PC-3 (cell line): ENCODE measurements around the gene DUSP8. TPM values are rescaled to one million over a fixed set of nuclear protein-coding genes. Genes with fewer than 3 reads are reported as not detected.

ENCODE experiments used
- ATAC-seq: fragments of 200-7000 bp; cut with Tn5 transposase; 2 replicates; pipeline ENCODE4 v1.9.1; 2020; ENCODE audit warnings: mild to moderate bottlenecking, moderate library complexity
- BruUV-seq: library from RNA; stranded (reverse); fragments of 400-500 nt; replicated peaks from 2 replicates; lab custom pipeline; 2021; lab: Mats Ljungman, UMichigan
- CTCF ChIA-PET: fragments of 300-600 bp; sonication (Branson Sonifier 250); formaldehyde crosslinking; loops from one replicate; lab custom pipeline; 2022; ENCODE audit warnings: antibody characterized with exemption; lab: Charles Lee
- POLR2A ChIA-PET: fragments of 300-600 bp; sonication (Branson Sonifier 250); formaldehyde crosslinking; loops from one replicate; lab custom pipeline; 2022; ENCODE audit warnings: antibody characterized with exemption; ENCODE audit not compliant: unreplicated experiment; lab: Charles Lee
- DNase-seq: peaks from one replicate; pipeline ENCODE4 v3.0.0-alpha.2; 2015
- H2AFZ ChIP-seq: fragments of 300-600 bp; sonication (generic); 2 replicates; pipeline ENCODE4 v1.6.0; 2016; ENCODE audit warnings: antibody characterized with exemption, low read length
- H3F3A ChIP-seq: fragments of 300-600 bp; sonication (generic); one replicate; pipeline ENCODE4 v1.6.0; 2017; ENCODE audit warnings: antibody characterized with exemption, low read length, control low read depth, mild to moderate bottlenecking; ENCODE audit not compliant: unreplicated experiment
- H3K27ac ChIP-seq: fragments of 300-600 bp; sonication (generic); 2 replicates; pipeline ENCODE4 v1.5.1; 2016; ENCODE audit warnings: mild to moderate bottlenecking, low read length
- H3K27me3 ChIP-seq: fragments of 300-600 bp; sonication (generic); 2 replicates; pipeline ENCODE4 v1.6.1; 2016; ENCODE audit warnings: low read length, mixed read lengths
- H3K36me3 ChIP-seq: fragments of 300-600 bp; sonication (generic); 2 replicates; pipeline ENCODE4 v1.6.1; 2016; ENCODE audit warnings: low read depth, mixed run types, low read length, mixed read lengths
- H3K4me1 ChIP-seq: fragments of 300-600 bp; sonication (generic); 2 replicates; pipeline ENCODE4 v1.5.1; 2016; ENCODE audit warnings: low read length; ENCODE audit not compliant: insufficient read depth
- H3K4me2 ChIP-seq: fragments of 300-600 bp; sonication (generic); 2 replicates; pipeline ENCODE4 v1.6.0; 2016; ENCODE audit warnings: low read length
- H3K4me3 ChIP-seq: fragments of 300-600 bp; sonication (generic); 2 replicates; pipeline ENCODE4 v1.5.1; 2016; ENCODE audit warnings: mild to moderate bottlenecking, low read length, mixed read lengths
- H3K79me2 ChIP-seq: fragments of 300-600 bp; sonication (generic); 2 replicates; pipeline ENCODE4 v1.6.1; 2017; ENCODE audit warnings: low read length, mixed read lengths
- H3K9ac ChIP-seq: fragments of 300-600 bp; sonication (generic); 2 replicates; pipeline ENCODE4 v1.6.0; 2016; ENCODE audit warnings: mild to moderate bottlenecking, low read length
- H3K9me2 ChIP-seq: fragments of 300-600 bp; sonication (generic); replicated peaks from 2 replicates; pipeline ENCODE4 v1.6.1; 2016; ENCODE audit warnings: mixed run types, low read length, mixed read lengths
- H3K9me3 ChIP-seq: fragments of 300-600 bp; sonication (generic); 2 replicates; pipeline ENCODE4 v1.6.1; 2016; ENCODE audit warnings: low read length, mixed read lengths
- H4K20me1 ChIP-seq: fragments of 300-600 bp; sonication (generic); 2 replicates; pipeline ENCODE4 v1.6.1; 2016; ENCODE audit warnings: low read length, mixed read lengths
- CTCF ChIP-seq: fragments of 300-600 bp; sonication (generic); conservative IDR thresholded peaks from 2 replicates; pipeline ENCODE4 v1.5.1; 2017; ENCODE audit warnings: antibody characterized with exemption, low read depth, mild to moderate bottlenecking, low read length
- EZH2 ChIP-seq: fragments of 300-600 bp; sonication (generic); IDR thresholded peaks from one replicate; pipeline ENCODE4 v1.6.1; 2017; ENCODE audit warnings: antibody characterized with exemption, mild to moderate bottlenecking, low read length; ENCODE audit not compliant: unreplicated experiment
- EZH2phosphoT487 ChIP-seq: fragments of 300-600 bp; sonication (generic); IDR thresholded peaks from 2 replicates; pipeline ENCODE4 v1.6.1; 2018; ENCODE audit warnings: mild to moderate bottlenecking, antibody characterized with exemption, low read length, borderline replicate concordance
- intact Hi-C: fragments of 100-400 bp; cut with micrococcal nuclease; formaldehyde crosslinking; loops from 2 replicates; pipeline ENCODE4 v1.9.0; 2023
- total RNA-seq: library from RNA; depleted of rRNA; stranded (reverse); fragments of >200 nt; gene quantifications from 2 replicates; pipeline ENCODE4 v1.2.3, GENCODE V29; 2014

DUSP8 gene
- total RNA-seq, 1 experiment from 2014 or later = 2.6 TPM

- ATAC-seq = no peak
- H3K79me2 ChIP-seq = peaks cover 69% of the 10 kb centered on the region
These were observed 45.3 kb downstream of the DUSP8 start for GRCh38 chr11:1526785-1527184.

GRCh38 chr11:1523779-1524178 lies 48.3 kb downstream of the DUSP8 start:
- POLR2A ChIA-PET = no interaction called here
- ATAC-seq (no peak), DNase-seq (no peak)
- no peaks in the 10 kb centered on the region for H3K4me1 ChIP-seq
- no peaks in the 10 kb centered on the region for H3K9me2 ChIP-seq
- no peak overlapping the region for H3K27ac ChIP-seq
- H2AFZ ChIP-seq = no peak overlapping the region
- no peaks in the 10 kb centered on the region for H4K20me1 ChIP-seq
- intact Hi-C loops = no loop called here
- CTCF ChIA-PET = no interaction called here
- H3K9ac ChIP-seq = no peak overlapping the region
- BruUV-seq = no TSS peak
- no peaks in the 10 kb centered on the region for H3K36me3 ChIP-seq
- no peaks in the 10 kb centered on the region for H3F3A ChIP-seq
- no peaks in the 10 kb centered on the region for H3K27me3 ChIP-seq
- peaks cover 50% of the 10 kb centered on the region for H3K79me2 ChIP-seq
- no peak overlapping the region for H3K4me3 ChIP-seq
- no peak overlapping the region for H3K4me2 ChIP-seq
- TF ChIP-seq CTCF (no peak), EZH2 (no peak), EZH2phosphoT487 (no peak)
- no peaks in the 10 kb centered on the region for H3K9me3 ChIP-seq

More at GRCh38 chr11:1526785-1527184, 45.3 kb downstream of the DUSP8 start:
- no peaks in the 10 kb centered on the region for H3K9me3 ChIP-seq
- intact Hi-C loops = no loop called here
- no peak overlapping the region for H3K4me3 ChIP-seq
- ChIA-PET CTCF (no interaction called here), POLR2A (no interaction called here)
- BruUV-seq = no TSS peak
- H2AFZ ChIP-seq = no peak overlapping the region
- no peaks in the 10 kb centered on the region for H4K20me1 ChIP-seq
- H3K27me3 ChIP-seq = no peaks in the 10 kb centered on the region
- TF ChIP-seq EZH2phosphoT487 = no peak
- no peak for TF ChIP-seq EZH2
- TF ChIP-seq CTCF = no peak
- H3K27ac ChIP-seq = no peak overlapping the region
- no peaks in the 10 kb centered on the region for H3K4me1 ChIP-seq
- no peak for DNase-seq
- no peak overlapping the region for H3K9ac ChIP-seq
- H3K9me2 ChIP-seq = no peaks in the 10 kb centered on the region
- no peaks in the 10 kb centered on the region for H3K36me3 ChIP-seq
- no peak overlapping the region for H3K4me2 ChIP-seq
- no peaks in the 10 kb centered on the region for H3F3A ChIP-seq

GRCh38 chr11:1523077-1523476 lies 49.0 kb downstream of the DUSP8 start:
- Histone ChIP-seq H3K4me2 (no peak overlapping the region), H3K4me1 (no peaks in the 10 kb centered on the region), H3K27me3 (no peaks in the 10 kb centered on the region), H3K9me2 (no peaks in the 10 kb centered on the region), H3K36me3 (no peaks in the 10 kb centered on the region), H3K27ac (no peak overlapping the region), H3K9ac (no peak overlapping the region), H3K9me3 (no peaks in the 10 kb centered on the region), H3F3A (no peaks in the 10 kb centered on the region), H2AFZ (no peak overlapping the region), H3K4me3 (no peak overlapping the region), H4K20me1 (no peaks in the 10 kb centered on the region), H3K79me2 (peaks cover 47% of the 10 kb centered on the region)
- CTCF ChIA-PET = no interaction called here
- DNase-seq = no peak
- TF ChIP-seq EZH2 = no peak
- TF ChIP-seq CTCF = no peak
- no peak for TF ChIP-seq EZH2phosphoT487
- BruUV-seq = no TSS peak
- intact Hi-C loops = no loop called here
- ATAC-seq = no peak
- POLR2A ChIA-PET = no interaction called here
